Panc1 (cell line): ENCODE measurements around the gene PACSIN1.

Experiments
- CTCF ChIP-seq: fragments of 450-650 bp; IDR thresholded peaks from 2 replicates; pipeline ENCODE4 v1.5.1; 2017; ENCODE audit warnings: mild to moderate bottlenecking
- POLR2AphosphoS5 ChIP-seq: IDR thresholded peaks from 2 replicates; pipeline ENCODE4 v1.6.1; 2012; ENCODE audit warnings: mild to moderate bottlenecking, low read depth, low read length, moderate library complexity
- REST ChIP-seq, 2 experiments: IDR thresholded peaks; 2 replicates each; pipeline ENCODE4 v1.6.1; 2011 to 2012; ENCODE audit warnings: low read depth in 2 of 2, control low read depth in 1 of 2, low read length in 1 of 2, mild to moderate bottlenecking in 1 of 2, moderate library complexity in 1 of 2; ENCODE audit not compliant: insufficient read depth in 1 of 2
- TCF7L2 ChIP-seq: IDR thresholded peaks from 2 replicates; pipeline ENCODE4 v1.6.1; 2011; ENCODE audit warnings: mild to moderate bottlenecking, low read depth, low read length, inconsistent platforms

- TF ChIP-seq REST (IDR thresholded peaks at IDR 0.05; ENCODE audit: insufficient read depth in 1 of 2, low read depth in 2 of 2, low read length in 1 of 2) (no peak), CTCF (no peak), TCF7L2 (peak; percentile 51; the same call in 1 of the 2 replicates), POLR2AphosphoS5 (peak; percentile 96)
These were observed 40.1 kb upstream of the PACSIN1 start, which contains the start of gene RPS10 for GRCh38 chr6:34425498-34426410.
